Non-pigmented ciliary epithelial cell (primary cell): Measurements from ENCODE around the gene GMEB2.
"Not testable (repeated sequence)": the region's sequence is repeated elsewhere in the genome, so short reads cannot be mapped to it uniquely, and the experiment has no call there.

Experiments
- DNase-seq: peaks from one replicate; pipeline ENCODE4 v3.0.0-alpha.2; 2010; ENCODE audit warnings: low read depth

GMEB2 gene

GRCh38 chr20:63613863-63614594 is 12.9 kb downstream of the GMEB2 start:
- not testable (repeated sequence) for DNase-seq

GRCh38 chr20:63612276-63612931 is 14.5 kb downstream of the GMEB2 start:
- DNase-seq: no peak

- DNase-seq: no peak
These were observed 15.3 kb downstream of the GMEB2 start for GRCh38 chr20:63611646-63612045.

GRCh38 chr20:63610581-63611435 is 16.1 kb downstream of the GMEB2 start:
- DNase-seq: no peak

GRCh38 chr20:63606686-63607085 is 20.2 kb downstream of the GMEB2 start:
- DNase-seq: no peak

GRCh38 chr20:63602321-63602720 is 24.6 kb downstream of the GMEB2 start:
- no peak for DNase-seq

GRCh38 chr20:63601679-63602078 is 25.2 kb downstream of the GMEB2 start:
- DNase-seq: not testable (repeated sequence)

GRCh38 chr20:63599396-63600050 is 27.4 kb downstream of the GMEB2 start:
- no peak for DNase-seq

- no peak for DNase-seq
These were observed 28.2 kb downstream of the GMEB2 start for GRCh38 chr20:63598479-63599395.

- no peak for DNase-seq
These were observed 29.0 kb downstream of the GMEB2 start for GRCh38 chr20:63597651-63598478.

- DNase-seq: no peak
These were observed 30.5 kb downstream of the GMEB2 start for GRCh38 chr20:63596423-63596822.

GRCh38 chr20:63595416-63596127 is 31.3 kb downstream of the GMEB2 start:
- no peak for DNase-seq

GRCh38 chr20:63594043-63594561 is 32.8 kb downstream of the GMEB2 start:
- DNase-seq: no peak

GRCh38 chr20:63592661-63593060 is 34.2 kb downstream of the GMEB2 start:
- no peak for DNase-seq

- no peak for DNase-seq
These were observed 35.0 kb downstream of the GMEB2 start for GRCh38 chr20:63591786-63592355.

- DNase-seq: no peak
These were observed 35.8 kb downstream of the GMEB2 start for GRCh38 chr20:63591147-63591533.

- no peak for DNase-seq
These were observed 36.4 kb downstream of the GMEB2 start for GRCh38 chr20:63590218-63591146.
